IMR-90 (cell line): ENCODE results near the gene CC2D1A. TPM values are rescaled to one million over a fixed set of nuclear protein-coding genes. Genes with fewer than 3 reads are reported as not detected.

Source experiments
- ATAC-seq: fragments of 200-7000 bp; cut with Tn5 transposase; 2 replicates; pipeline ENCODE4 v1.9.1; 2020; ENCODE audit warnings: low read depth, mild to moderate bottlenecking, moderate library complexity
- BruUV-seq: library from RNA; stranded (reverse); fragments of 400-500 nt; replicated peaks from 2 replicates; lab custom pipeline; 2021; lab: Mats Ljungman, UMichigan
- CTCF ChIA-PET: fragments of 300-600 bp; formaldehyde crosslinking; extraction: SDS; loops from one replicate; lab custom pipeline; 2021; ENCODE audit warnings: antibody characterized with exemption; lab: Yijun Ruan, JAX
- POLR2A ChIA-PET: fragments of 300-600 bp; sonication (Branson Sonifier 250); formaldehyde crosslinking; loops from one replicate; lab custom pipeline; 2022; ENCODE audit warnings: antibody characterized with exemption; ENCODE audit not compliant: unreplicated experiment; lab: Charles Lee
- DNase-seq: peaks from one replicate; pipeline ENCODE4 v3.0.0; 2013
- H2AFZ ChIP-seq: replicated peaks from 2 replicates; pipeline ENCODE3; 2013; ENCODE audit warnings: low read length, mild to moderate bottlenecking; ENCODE audit not compliant: poor library complexity
- H2AK5ac ChIP-seq: 2 replicates; pipeline ENCODE4 v1.6.1; 2013; ENCODE audit warnings: low read depth, low read length, inconsistent platforms
- H2AK9ac ChIP-seq: replicated peaks from 2 replicates; pipeline ENCODE3; 2013; ENCODE audit warnings: mild to moderate bottlenecking, low read depth, low read length, moderate library complexity; ENCODE audit not compliant: poor library complexity
- H2BK120ac ChIP-seq: 2 replicates; pipeline ENCODE4 v1.6.1; 2013; ENCODE audit warnings: low read depth, low read length, inconsistent platforms
- H2BK15ac ChIP-seq: 3 replicates; pipeline ENCODE4 v1.6.1; 2013; ENCODE audit warnings: low read depth, low read length, inconsistent platforms
- H2BK20ac ChIP-seq: 2 replicates; pipeline ENCODE4 v1.6.1; 2013; ENCODE audit warnings: low read depth, mild to moderate bottlenecking, inconsistent platforms, low read length, moderate library complexity
- H2BK5ac ChIP-seq: 2 replicates; pipeline ENCODE4 v1.6.1; 2013; ENCODE audit warnings: mild to moderate bottlenecking, low read depth, low read length, inconsistent platforms; ENCODE audit not compliant: poor library complexity, severe bottlenecking
- H3K14ac ChIP-seq: replicated peaks from 2 replicates; pipeline ENCODE4 v1.6.1; 2013; ENCODE audit warnings: low read depth, low read length, inconsistent platforms
- H3K18ac ChIP-seq: 2 replicates; pipeline ENCODE4 v1.6.1; 2013; ENCODE audit warnings: low read depth, low read length, control low read depth
- H3K23ac ChIP-seq: 2 replicates; pipeline ENCODE4 v1.6.1; 2013; ENCODE audit warnings: low read depth, low read length, inconsistent platforms
- H3K27ac ChIP-seq: 2 replicates; pipeline ENCODE4 v1.5.1; 2013; ENCODE audit warnings: mild to moderate bottlenecking, control low read depth, low read length; ENCODE audit not compliant: insufficient read depth
- H3K27me3 ChIP-seq: 2 replicates; pipeline ENCODE4 v1.6.1; 2013; ENCODE audit warnings: low read length; ENCODE audit not compliant: control insufficient read depth, insufficient read depth
- H3K36me3 ChIP-seq: 2 replicates; pipeline ENCODE4 v1.6.1; 2013; ENCODE audit warnings: low read length, mixed read lengths; ENCODE audit not compliant: control insufficient read depth, insufficient read depth
- H3K4ac ChIP-seq: 2 replicates; pipeline ENCODE4 v1.6.1; 2013; ENCODE audit warnings: low read depth, low read length, inconsistent platforms
- H3K4me1 ChIP-seq: 2 replicates; pipeline ENCODE4 v1.6.1; 2013; ENCODE audit warnings: low read length, mixed read lengths; ENCODE audit not compliant: control insufficient read depth, insufficient read depth
- H3K4me2 ChIP-seq: 2 replicates; pipeline ENCODE4 v1.6.1; 2013; ENCODE audit warnings: low read depth, mild to moderate bottlenecking, control low read depth, low read length, moderate library complexity
- H3K4me3 ChIP-seq: 2 replicates; pipeline ENCODE4 v1.5.1; 2013; ENCODE audit warnings: low read depth, mild to moderate bottlenecking, control low read depth, low read length, moderate library complexity; ENCODE audit not compliant: insufficient read depth
- H3K56ac ChIP-seq: 2 replicates; pipeline ENCODE4 v1.6.1; 2013; ENCODE audit warnings: low read length, inconsistent platforms; ENCODE audit not compliant: insufficient read depth; ENCODE audit errors: extremely low read depth
- H3K79me1 ChIP-seq, 2 experiments: 2 replicates each; pipeline ENCODE4 v1.6.1; 2013; ENCODE audit warnings: low read length in 2 of 2, inconsistent platforms in 1 of 2, low read depth in 1 of 2
- H3K9ac ChIP-seq: 2 replicates; pipeline ENCODE4 v1.6.1; 2013; ENCODE audit warnings: low read depth, low read length, control low read depth
- H3K9me1 ChIP-seq: 2 replicates; pipeline ENCODE4 v1.6.1; 2013; ENCODE audit warnings: low read length, inconsistent platforms; ENCODE audit not compliant: insufficient read depth
- H3K9me3 ChIP-seq: 2 replicates; pipeline ENCODE4 v1.6.1; 2013; ENCODE audit warnings: low read length; ENCODE audit not compliant: control insufficient read depth, insufficient read depth
- H4K20me1 ChIP-seq: 2 replicates; pipeline ENCODE4 v1.6.1; 2013; ENCODE audit warnings: low read length, inconsistent platforms; ENCODE audit not compliant: insufficient read depth
- H4K5ac ChIP-seq: 2 replicates; pipeline ENCODE4 v1.6.1; 2013; ENCODE audit warnings: mild to moderate bottlenecking, low read depth, low read length, control low read depth
- H4K8ac ChIP-seq, 2 experiments: 2 replicates each; pipeline ENCODE4 v1.6.1; 2013; ENCODE audit warnings: low read depth in 2 of 2, low read length in 2 of 2, control low read depth in 1 of 2, inconsistent platforms in 1 of 2
- H4K91ac ChIP-seq: 2 replicates; pipeline ENCODE4 v1.6.1; 2013; ENCODE audit warnings: low read depth, low read length, inconsistent platforms; ENCODE audit not compliant: insufficient read depth
- BHLHE40 ChIP-seq: fragments of 150-350 bp; IDR thresholded peaks from 2 replicates; pipeline ENCODE4 v1.6.1; 2016; ENCODE audit warnings: mild to moderate bottlenecking, low read depth, low read length
- CEBPB ChIP-seq: IDR thresholded peaks from 2 replicates; pipeline ENCODE4 v1.6.1; 2012; ENCODE audit warnings: low read depth, low read length, improper control_type of control experiment
- CHD1 ChIP-seq: IDR thresholded peaks from 2 replicates; pipeline ENCODE4 v1.6.1; 2012; ENCODE audit warnings: low read depth, low read length, improper control_type of control experiment
- FOS ChIP-seq: fragments of 150-350 bp; IDR thresholded peaks from 2 replicates; pipeline ENCODE4 v1.6.1; 2016; ENCODE audit warnings: low read depth, low read length
- MAFK ChIP-seq: IDR thresholded peaks from 2 replicates; pipeline ENCODE4 v1.6.1; 2012; ENCODE audit warnings: low read depth, low read length, improper control_type of control experiment
- MAZ ChIP-seq: IDR thresholded peaks from 2 replicates; pipeline ENCODE4 v1.6.1; 2012; ENCODE audit warnings: low read depth, mild to moderate bottlenecking, low read length, improper control_type of control experiment, moderate library complexity, borderline replicate concordance
- MXI1 ChIP-seq: IDR thresholded peaks from 2 replicates; pipeline ENCODE4 v1.6.1; 2012; ENCODE audit warnings: low read depth, mild to moderate bottlenecking, low read length, moderate library complexity, borderline replicate concordance
- NFE2L2 ChIP-seq: fragments of 150-350 bp; IDR thresholded peaks from 2 replicates; pipeline ENCODE4 v1.6.1; 2016; ENCODE audit warnings: low read depth, mild to moderate bottlenecking, low read length
- POLR2A ChIP-seq: IDR thresholded peaks from 2 replicates; pipeline ENCODE4 v1.6.1; 2012; ENCODE audit warnings: mild to moderate bottlenecking, low read depth, low read length
- RAD21 ChIP-seq: IDR thresholded peaks from 2 replicates; pipeline ENCODE4 v1.6.1; 2012; ENCODE audit warnings: low read length, improper control_type of control experiment
- RCOR1 ChIP-seq: IDR thresholded peaks from 2 replicates; pipeline ENCODE4 v1.6.1; 2012; ENCODE audit warnings: mild to moderate bottlenecking, low read length, improper control_type of control experiment; ENCODE audit not compliant: insufficient replicate concordance
- RFX5 ChIP-seq: IDR thresholded peaks from 2 replicates; pipeline ENCODE4 v1.8.0; 2012; ENCODE audit warnings: low read depth, mild to moderate bottlenecking, low read length, moderate library complexity
- SMC3 ChIP-seq: fragments of 150-350 bp; IDR thresholded peaks from 2 replicates; pipeline ENCODE4 v1.6.1; 2016; ENCODE audit warnings: low read depth, mild to moderate bottlenecking, antibody characterized with exemption, low read length, moderate library complexity
- WGBS, 2 experiments: methylation state at CpG; one replicate each; pipeline versions ENCODE4 v1.1.5 to v1.1.7; 2013; ENCODE audit warnings: missing lambda C conversion rate in 2 of 2; ENCODE audit not compliant: insufficient read length in 1 of 2; ENCODE audit errors: extremely low coverage in 2 of 2; 5-methylcytosine and 5-hydroxymethylcytosine counted together
- dilution Hi-C: fragments of 300-500 bp; cut with HindIII; formaldehyde crosslinking; loops from one replicate; pipeline ENCODE4 v1.14.3; 2018; ENCODE audit warnings: low sequenced_read_pairs; ENCODE audit not compliant: unreplicated experiment
- in situ Hi-C: fragments of 300-500 bp; cut with MboI; formaldehyde crosslinking; loops from 3 replicates; pipeline ENCODE4 v1.14.3; 2019; ENCODE audit warnings: low sequenced_read_pairs, inconsistent platforms, mixed read lengths
- intact Hi-C: fragments of 100-400 bp; cut with micrococcal nuclease; formaldehyde crosslinking; loops from 2 replicates; pipeline ENCODE4 v1.10.0; 2022
- polyA plus RNA-seq, 3 experiments: library from polyadenylated mRNA; depleted of rRNA; stranded (reverse); fragments of >200 nt; gene quantifications; 2 replicates each; pipeline ENCODE4 v1.2.3, GENCODE V29; 2012; ENCODE audit warnings: low replicate concordance in 1 of 3
- total RNA-seq: library from RNA; depleted of rRNA; stranded (reverse); fragments of >200 nt; gene quantifications from 2 replicates; pipeline ENCODE4 v1.2.3, GENCODE V29; 2012
- TF ChIP-seq, protein P1 (sequence below): fragments of 150-350 bp; IDR thresholded peaks from 2 replicates; pipeline ENCODE4 v1.6.1; 2017; ENCODE audit warnings: mild to moderate bottlenecking, antibody characterized with exemption, low read length, low read depth
- TF ChIP-seq, protein P2 (sequence below): fragments of 150-350 bp; IDR thresholded peaks from 2 replicates; pipeline ENCODE4 v1.6.1; 2016; ENCODE audit warnings: low read depth, mild to moderate bottlenecking, low read length, moderate library complexity, borderline replicate concordance
- TF ChIP-seq, protein P3 (sequence below): conservative IDR thresholded peaks from 2 replicates; pipeline ENCODE4 v1.5.1; 2012; ENCODE audit warnings: mild to moderate bottlenecking, low read depth, low read length, improper control_type of control experiment

Gene CC2D1A
- total and polyA plus RNA-seq, 2 of the 4 experiments (the other 2 are of a cell fraction), result 4.1 to 14.7 TPM

DNA sequence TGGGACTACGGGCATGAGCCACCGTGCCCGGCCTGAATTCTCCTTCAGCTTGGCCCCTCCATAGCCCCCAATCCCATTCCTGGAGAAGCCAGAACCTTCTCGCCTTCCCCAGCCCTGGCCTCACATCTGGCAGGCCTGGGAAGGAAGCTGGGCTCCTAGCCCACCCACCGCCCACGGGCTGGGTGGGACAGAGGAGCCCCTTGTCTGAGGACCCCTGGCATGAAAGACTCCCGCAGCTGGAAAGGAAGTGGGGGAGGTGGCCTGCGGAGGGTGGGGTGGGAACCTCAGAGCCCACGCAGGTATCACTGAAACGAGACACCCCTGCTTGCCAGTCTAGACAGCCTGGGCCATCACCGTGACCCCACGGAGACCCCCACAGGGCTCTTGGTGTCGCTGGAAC lies 36.7 kb upstream of the CC2D1A start:
- no peak overlapping the region for H3K4ac ChIP-seq
- H3K23ac ChIP-seq, result no peak overlapping the region
- H4K91ac ChIP-seq, result no peak overlapping the region
- 60% methylated on average over 1 of the region's 13 CpGs; no CpG with 5 or more reads in 1 of the 2 experiments for WGBS, 2 experiments
- H2AK5ac ChIP-seq, result no peak overlapping the region
- dilution Hi-C loops, result no loop called here
- no peak overlapping the region for H3K56ac ChIP-seq
- no peak overlapping the region for H2AK9ac ChIP-seq
- no peak overlapping the region for H2BK15ac ChIP-seq
- no peak overlapping the region for H3K4me2 ChIP-seq
- DNase-seq (no peak), ATAC-seq (no peak)
- no peaks in the 10 kb centered on the region for H4K20me1 ChIP-seq
- H2AFZ ChIP-seq, result no peak overlapping the region
- H3K9me3 ChIP-seq, result no peaks in the 10 kb centered on the region
- H4K5ac ChIP-seq, result no peak overlapping the region
- H3K4me1 ChIP-seq, result peaks cover 6% of the 10 kb centered on the region
- BruUV-seq, result no TSS peak
- H3K14ac ChIP-seq, result no peak overlapping the region
- in situ Hi-C loops, result loop anchor here (10.0 to 25.0 kb wide), 2 partner anchors 274 to 582 kb away; no protein-coding TSS in a partner anchor
- intact Hi-C loops, result no loop called here
- POLR2A ChIA-PET, result no interaction called here
- no peak overlapping the region for H2BK5ac ChIP-seq
- no peaks in the 10 kb centered on the region for H3K27me3 ChIP-seq
- TF ChIP-seq MAZ (no peak), POLR2A (no peak), CEBPB (no peak), CHD1 (no peak), RCOR1 (no peak), RFX5 (no peak), MXI1 (no peak), RAD21 (no peak), NFE2L2 (no peak), SMC3 (no peak), BHLHE40 (no peak), MAFK (no peak), FOS (no peak)
- TF ChIP-seq, protein P1, sequence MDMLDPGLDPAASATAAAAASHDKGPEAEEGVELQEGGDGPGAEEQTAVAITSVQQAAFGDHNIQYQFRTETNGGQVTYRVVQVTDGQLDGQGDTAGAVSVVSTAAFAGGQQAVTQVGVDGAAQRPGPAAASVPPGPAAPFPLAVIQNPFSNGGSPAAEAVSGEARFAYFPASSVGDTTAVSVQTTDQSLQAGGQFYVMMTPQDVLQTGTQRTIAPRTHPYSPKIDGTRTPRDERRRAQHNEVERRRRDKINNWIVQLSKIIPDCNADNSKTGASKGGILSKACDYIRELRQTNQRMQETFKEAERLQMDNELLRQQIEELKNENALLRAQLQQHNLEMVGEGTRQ, result no peak
- TF ChIP-seq, protein P2, sequence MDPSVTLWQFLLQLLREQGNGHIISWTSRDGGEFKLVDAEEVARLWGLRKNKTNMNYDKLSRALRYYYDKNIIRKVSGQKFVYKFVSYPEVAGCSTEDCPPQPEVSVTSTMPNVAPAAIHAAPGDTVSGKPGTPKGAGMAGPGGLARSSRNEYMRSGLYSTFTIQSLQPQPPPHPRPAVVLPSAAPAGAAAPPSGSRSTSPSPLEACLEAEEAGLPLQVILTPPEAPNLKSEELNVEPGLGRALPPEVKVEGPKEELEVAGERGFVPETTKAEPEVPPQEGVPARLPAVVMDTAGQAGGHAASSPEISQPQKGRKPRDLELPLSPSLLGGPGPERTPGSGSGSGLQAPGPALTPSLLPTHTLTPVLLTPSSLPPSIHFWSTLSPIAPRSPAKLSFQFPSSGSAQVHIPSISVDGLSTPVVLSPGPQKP, result no peak
- TF ChIP-seq, protein P3, sequence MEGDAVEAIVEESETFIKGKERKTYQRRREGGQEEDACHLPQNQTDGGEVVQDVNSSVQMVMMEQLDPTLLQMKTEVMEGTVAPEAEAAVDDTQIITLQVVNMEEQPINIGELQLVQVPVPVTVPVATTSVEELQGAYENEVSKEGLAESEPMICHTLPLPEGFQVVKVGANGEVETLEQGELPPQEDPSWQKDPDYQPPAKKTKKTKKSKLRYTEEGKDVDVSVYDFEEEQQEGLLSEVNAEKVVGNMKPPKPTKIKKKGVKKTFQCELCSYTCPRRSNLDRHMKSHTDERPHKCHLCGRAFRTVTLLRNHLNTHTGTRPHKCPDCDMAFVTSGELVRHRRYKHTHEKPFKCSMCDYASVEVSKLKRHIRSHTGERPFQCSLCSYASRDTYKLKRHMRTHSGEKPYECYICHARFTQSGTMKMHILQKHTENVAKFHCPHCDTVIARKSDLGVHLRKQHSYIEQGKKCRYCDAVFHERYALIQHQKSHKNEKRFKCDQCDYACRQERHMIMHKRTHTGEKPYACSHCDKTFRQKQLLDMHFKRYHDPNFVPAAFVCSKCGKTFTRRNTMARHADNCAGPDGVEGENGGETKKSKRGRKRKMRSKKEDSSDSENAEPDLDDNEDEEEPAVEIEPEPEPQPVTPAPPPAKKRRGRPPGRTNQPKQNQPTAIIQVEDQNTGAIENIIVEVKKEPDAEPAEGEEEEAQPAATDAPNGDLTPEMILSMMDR, result no peak
- H3K9me1 ChIP-seq, result peaks cover 11% of the 10 kb centered on the region
- H3K9ac ChIP-seq, result no peak overlapping the region
- no peak overlapping the region for H4K8ac ChIP-seq
- peaks cover 11 to 24% of the 10 kb centered on the region in 2 experiments; a peak in 3 of 4 replicates for H3K79me1 ChIP-seq
- CTCF ChIA-PET, result no interaction called here
- no peak overlapping the region for H3K4me3 ChIP-seq
- no peak overlapping the region for H2BK20ac ChIP-seq
- no peak overlapping the region for H3K18ac ChIP-seq
- H3K36me3 ChIP-seq, result no peaks in the 10 kb centered on the region
- no peak overlapping the region for H2BK120ac ChIP-seq
- H3K27ac ChIP-seq, result no peak overlapping the region
